GM18858 (cell line): ENCODE data around the gene XAB2.
"Not testable (repeated sequence)": the region's sequence is repeated elsewhere in the genome, so short reads cannot be mapped to it uniquely, and the experiment has no call there.

ENCODE experiments used
- ATAC-seq: cut with Tn5 transposase; IDR thresholded peaks from one replicate; pipeline ENCODE4 v1.9.1; 2021; ENCODE audit not compliant: unreplicated experiment

The XAB2 gene

GRCh38 chr19:7582446-7582845, 46.9 kb downstream of the XAB2 start:
- ATAC-seq, result no peak

GRCh38 chr19:7579182-7579581, 50.2 kb downstream of the XAB2 start:
- ATAC-seq, result no peak

- no peak for ATAC-seq
Measured at GRCh38 chr19:7578127-7578526, 51.2 kb downstream of the XAB2 start.

- ATAC-seq, result not testable (repeated sequence)
Measured at GRCh38 chr19:7577422-7577821, 51.9 kb downstream of the XAB2 start.

- ATAC-seq, result no peak
Measured at GRCh38 chr19:7575434-7576040, 53.8 kb downstream of the XAB2 start.

- ATAC-seq, result no peak
Measured at GRCh38 chr19:7570761-7571160, 58.6 kb downstream of the XAB2 start.
